ENCODE results near the gene REEP5.
"Not testable (repeated sequence)": the region's sequence is repeated elsewhere in the genome, so short reads cannot be mapped to it uniquely, and the experiment has no call there.

Gene REEP5

GRCh38 chr5:112960863-112961504, 39.0 kb upstream of the REEP5 start:
- Histone ChIP-seq H3K27me3 (ENCODE audit: insufficient read depth, low read depth, severe bottlenecking) (no peaks in the 10 kb centered on the region), H3K36me3 (no peaks in the 10 kb centered on the region), H3K9me3 (ENCODE audit: severe bottlenecking) (no peaks in the 10 kb centered on the region), H3K27ac (peak overlapping the region; percentile 95), H3K4me3 (ENCODE audit: low read depth, low read length) (peak overlapping the region; percentile 35)
- DNase-seq, result no peak
- TF ChIP-seq CTCF (IDR thresholded peaks at IDR 0.05; ENCODE audit: low read depth, low read length), result no peak

GRCh38 chr5:112960315-112960714, 38.3 kb upstream of the REEP5 start:
- H3K27me3 ChIP-seq (ENCODE audit: insufficient read depth, low read depth, severe bottlenecking), result no peaks in the 10 kb centered on the region

GRCh38 chr5:112959872-112960271, 37.8 kb upstream of the REEP5 start:
- H3K9me3 ChIP-seq (ENCODE audit: severe bottlenecking); H3K27me3 ChIP-seq (ENCODE audit: insufficient read depth, low read depth, severe bottlenecking); H3K36me3 ChIP-seq: not testable (repeated sequence)
- peak; percentile 79 for DNase-seq
- Histone ChIP-seq H3K27ac (peak overlapping the region; percentile 95), H3K4me3 (ENCODE audit: low read depth, low read length) (0 out of 2 replicates have a peak overlapping the region, but pooled peaks have one; percentile 19)

More at GRCh38 chr5:112960315-112960714, 38.3 kb upstream of the REEP5 start:
- Histone ChIP-seq H3K36me3 (no peaks in the 10 kb centered on the region), H3K4me3 (ENCODE audit: low read depth, low read length) (peak overlapping the region; percentile 35), H3K27ac (peak overlapping the region; percentile 95), H3K9me3 (ENCODE audit: severe bottlenecking) (no peaks in the 10 kb centered on the region)
- TF ChIP-seq CTCF (IDR thresholded peaks at IDR 0.05; ENCODE audit: low read depth, low read length), result no peak
- peak; percentile 84 for DNase-seq

GRCh38 chr5:112958093-112959088, 36.4 kb upstream of the REEP5 start:
- Histone ChIP-seq H3K9me3 (ENCODE audit: severe bottlenecking) (peaks cover 5% of the 10 kb centered on the region), H3K27ac (peak overlapping the region; percentile 95), H3K36me3 (no peaks in the 10 kb centered on the region), H3K4me3 (ENCODE audit: low read depth, low read length) (no peak overlapping the region), H3K27me3 (ENCODE audit: insufficient read depth, low read depth, severe bottlenecking) (no peaks in the 10 kb centered on the region)
- DNase-seq, result no peak
- no peak for TF ChIP-seq CTCF (IDR thresholded peaks at IDR 0.05; ENCODE audit: low read depth, low read length)

- TF ChIP-seq CTCF (IDR thresholded peaks at IDR 0.05; ENCODE audit: low read depth, low read length), result no peak
- H3K9me3 ChIP-seq (ENCODE audit: severe bottlenecking), result peaks cover 5% of the 10 kb centered on the region
- no peaks in the 10 kb centered on the region for H3K27me3 ChIP-seq (ENCODE audit: insufficient read depth, low read depth, severe bottlenecking)
- no peak overlapping the region for H3K4me3 ChIP-seq (ENCODE audit: low read depth, low read length)
- H3K27ac ChIP-seq, result no peak overlapping the region
- H3K36me3 ChIP-seq, result no peaks in the 10 kb centered on the region
- no peak for DNase-seq
These were observed 35.2 kb upstream of the REEP5 start for GRCh38 chr5:112957036-112957808.

All from WERI-Rb-1 (cell line).